Right kidney (tissue), 1 donor: ENCODE measurements around the gene SUPT5H.
"Not testable (repeated sequence)": the region's sequence is repeated elsewhere in the genome, so short reads cannot be mapped to it uniquely, and the experiment has no call there.

Source experiments
- DNase-seq: peaks from one replicate; pipeline ENCODE4 v3.0.0-alpha.2; 2016

SUPT5H gene

GRCh38 chr19:39423258-39424086 is 21.9 kb upstream of the SUPT5H start:
- DNase-seq: no peak

- no peak for DNase-seq
Measured at GRCh38 chr19:39424934-39425333, 20.4 kb upstream of the SUPT5H start.

GRCh38 chr19:39425744-39426143 is 19.6 kb upstream of the SUPT5H start:
- DNase-seq: no peak

DNA sequence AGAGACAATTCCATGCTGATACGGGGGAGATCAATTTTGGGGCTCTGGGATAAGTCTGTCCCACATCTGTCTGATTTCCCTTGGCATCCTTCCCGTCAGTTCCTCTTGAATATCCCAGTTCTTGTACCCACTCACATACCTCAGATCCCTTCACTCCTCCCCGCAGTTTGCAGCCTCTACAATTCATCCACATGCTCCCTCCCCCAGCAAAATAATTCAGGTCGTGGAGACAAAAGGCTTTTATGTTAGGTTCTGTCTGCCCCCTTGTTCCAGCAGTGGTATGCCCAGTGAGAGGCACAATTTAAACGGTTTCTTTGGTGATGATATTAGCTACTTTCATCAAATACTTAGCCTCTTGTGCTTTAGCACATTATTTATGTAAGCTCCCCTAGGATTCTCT is 19.2 kb upstream of the SUPT5H start:
- DNase-seq: no peak

DNA sequence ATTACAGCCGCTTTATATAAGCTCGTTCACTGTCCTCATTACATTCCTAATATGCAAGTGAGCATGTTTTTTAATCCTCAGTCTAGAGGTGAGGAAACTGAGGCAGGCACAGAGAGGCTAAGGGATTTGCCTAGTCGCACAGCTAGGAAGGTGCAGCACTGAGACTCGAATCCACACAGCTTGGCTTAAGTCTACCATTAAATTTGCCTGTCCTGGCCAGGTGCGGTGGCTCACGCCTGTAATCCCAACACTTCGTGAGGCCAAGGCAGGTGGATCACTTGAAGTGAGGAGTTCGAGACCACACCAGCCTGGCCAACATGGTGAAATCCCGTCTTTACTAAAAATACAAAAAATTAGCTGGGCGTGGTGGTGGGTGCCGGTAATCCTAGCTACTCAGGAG is 17.7 kb upstream of the SUPT5H start:
- DNase-seq: no peak

GRCh38 chr19:39428283-39429112 is 16.9 kb upstream of the SUPT5H start:
- peak; percentile 82 for DNase-seq

DNA sequence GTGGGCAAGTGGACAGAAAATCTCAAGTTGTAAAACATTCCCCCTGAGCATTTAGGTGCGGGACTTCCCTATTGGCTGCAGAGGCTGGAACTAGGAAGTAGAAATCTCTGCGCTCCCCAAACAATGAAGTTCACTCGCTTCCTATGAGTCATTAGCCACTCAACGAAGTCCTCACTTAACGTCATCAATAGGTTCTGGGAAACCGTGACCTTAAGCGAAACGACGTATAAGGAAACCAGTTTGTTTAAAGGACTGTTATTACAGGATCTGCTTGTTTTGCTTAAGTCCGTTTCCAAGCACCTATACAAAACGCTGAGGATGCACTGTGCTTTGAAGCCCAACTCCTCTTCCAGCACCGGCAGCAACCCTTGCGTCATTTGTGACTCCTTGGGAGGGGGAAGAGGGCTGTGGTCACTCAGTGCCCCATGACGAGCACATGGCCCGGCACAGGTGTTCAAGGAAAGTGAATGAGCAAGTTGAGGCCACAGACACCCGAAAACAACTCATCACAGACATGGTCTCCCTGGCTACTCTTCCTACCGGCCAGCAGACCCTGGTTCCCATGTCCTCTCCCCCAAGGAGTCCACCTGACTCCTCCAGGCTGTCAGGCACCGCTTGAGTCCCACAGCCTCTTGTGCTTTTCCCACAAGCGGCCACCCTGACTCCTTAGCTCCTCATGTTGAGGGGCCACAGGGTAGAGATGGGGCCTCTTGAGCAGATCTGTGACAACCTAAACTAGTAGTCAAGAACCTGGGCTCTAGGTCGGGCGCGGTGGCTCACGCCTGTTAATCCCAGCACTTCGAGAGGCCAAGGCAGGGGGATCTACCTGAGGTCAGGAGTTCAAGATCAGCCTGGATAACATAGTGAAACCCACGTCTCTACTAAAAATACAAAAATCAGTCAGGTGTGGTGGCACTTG is 14.4 kb upstream of the SUPT5H start:
- no peak for DNase-seq

- no peak for DNase-seq
Measured at GRCh38 chr19:39432677-39433025, 12.7 kb upstream of the SUPT5H start.

DNA sequence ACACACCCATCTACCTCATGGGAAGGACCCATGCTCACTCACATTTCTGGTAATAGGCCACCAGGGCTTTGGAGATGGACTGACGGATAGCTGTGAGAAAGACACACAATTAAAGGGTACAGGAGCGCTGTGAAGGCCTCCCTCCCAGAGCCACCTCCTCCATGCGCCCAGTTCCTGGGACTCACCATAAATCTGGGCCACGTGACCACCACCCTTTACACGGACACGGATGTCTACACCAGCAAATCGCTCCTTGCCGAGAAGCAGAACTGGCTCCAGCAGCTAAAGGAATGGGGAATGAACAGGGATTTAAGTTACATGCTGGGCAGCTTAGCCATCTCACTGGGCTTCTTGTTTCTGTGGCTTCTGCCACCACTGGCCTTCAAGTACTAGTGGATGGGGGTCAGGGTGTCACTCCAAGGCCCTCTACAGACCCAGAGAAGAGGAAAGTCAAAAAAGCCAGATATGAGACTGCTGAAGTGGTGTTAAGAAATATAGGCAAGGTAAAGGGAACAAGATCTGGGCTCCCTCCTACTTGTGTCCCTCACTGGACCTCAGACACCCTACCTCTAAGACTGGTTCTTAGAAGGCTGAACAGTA is 11.8 kb upstream of the SUPT5H start:
- no peak for DNase-seq

DNA sequence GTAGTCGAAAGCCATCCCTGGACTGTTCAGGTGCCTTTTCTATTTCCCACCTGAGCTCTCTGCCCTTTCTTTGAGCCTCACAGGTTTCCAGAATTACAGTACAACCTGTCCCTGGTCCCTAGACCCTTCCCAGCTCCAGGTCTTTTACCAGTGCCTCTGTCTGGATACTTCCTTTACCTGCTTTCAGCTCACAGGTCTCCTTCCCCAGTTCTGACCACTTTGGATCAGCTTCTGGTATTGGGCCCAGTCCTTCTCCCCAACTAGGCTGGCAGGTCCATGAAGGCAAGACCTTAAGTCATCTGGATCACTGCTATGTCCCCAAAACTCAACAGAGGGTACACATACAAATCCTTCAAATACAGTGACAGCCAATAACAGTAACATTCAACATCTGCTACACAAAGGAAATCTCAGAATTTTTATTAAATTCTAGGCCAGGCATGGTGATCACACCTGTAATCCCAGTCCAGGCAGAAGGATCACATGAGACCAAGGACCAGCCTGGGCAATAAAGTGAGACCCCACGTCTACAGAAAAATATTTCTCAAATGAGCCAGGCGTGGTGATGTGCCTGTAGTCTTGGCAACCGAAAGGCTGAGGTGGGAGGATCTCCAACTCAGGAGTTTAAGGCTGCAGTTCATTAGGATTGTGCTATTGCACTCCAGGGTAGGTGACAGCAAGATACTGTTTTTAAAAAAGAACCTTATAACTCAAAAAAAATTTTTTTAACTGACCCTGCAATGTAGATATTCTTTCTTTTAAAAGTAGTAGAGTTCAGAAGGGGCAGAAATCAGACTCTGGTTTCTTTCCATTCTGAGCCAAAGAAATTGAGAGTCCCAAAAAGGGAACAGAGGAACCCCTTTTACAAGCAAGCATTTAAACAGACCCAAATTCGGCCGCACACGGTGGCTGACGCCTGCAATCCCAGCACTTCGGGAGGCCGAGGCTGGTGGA is 11.0 kb upstream of the SUPT5H start:
- no peak for DNase-seq

- peak; percentile 84 for DNase-seq
Measured at GRCh38 chr19:39435499-39436349, 9.7 kb upstream of the SUPT5H start, which contains the start of gene RPS16. Gene RPS16, minus strand, starts transcription at chr19:39435949. Its CDS starts 54 bp downstream, at chr19:39435895.

GRCh38 chr19:39436350-39436716 is 9.0 kb upstream of the SUPT5H start:
- DNase-seq: no peak

DNA sequence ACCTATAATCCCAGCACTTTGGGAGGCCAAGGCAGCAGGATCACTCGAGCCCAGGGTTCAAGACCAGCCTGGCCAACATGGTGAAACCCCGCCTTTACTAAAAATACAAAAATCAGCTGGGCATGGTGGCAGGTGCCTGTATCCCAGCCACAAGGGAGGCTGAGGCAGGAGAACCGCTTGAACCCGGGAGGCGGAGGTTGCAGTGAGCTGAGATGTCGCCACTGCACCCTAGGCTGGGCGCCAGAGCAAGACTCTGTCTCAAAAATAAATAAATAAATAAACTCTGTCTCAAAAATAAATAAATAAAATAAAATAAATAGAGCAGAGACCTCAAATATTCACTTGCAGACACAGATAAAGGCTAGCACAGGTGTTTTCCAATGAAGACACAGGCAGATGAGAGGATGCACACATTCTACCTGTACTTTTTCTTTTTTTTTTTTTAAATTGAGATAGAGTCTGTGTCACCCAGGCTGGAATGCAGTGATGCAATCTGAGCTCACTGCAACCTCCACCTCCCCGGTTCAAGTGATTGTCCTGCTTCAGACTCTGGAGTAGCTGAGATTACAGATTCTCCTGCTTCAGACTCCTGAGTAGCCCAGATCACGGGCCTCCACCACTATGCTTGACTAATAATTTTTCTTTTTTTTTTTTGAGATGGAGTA is 7.0 kb upstream of the SUPT5H start:
- DNase-seq: no peak

GRCh38 chr19:39444598-39445195 is 685 bp upstream of the SUPT5H start:
- no peak for DNase-seq

GRCh38 chr19:39446365-39447084 is 1.1 kb downstream of the SUPT5H start:
- DNase-seq: no peak

DNA sequence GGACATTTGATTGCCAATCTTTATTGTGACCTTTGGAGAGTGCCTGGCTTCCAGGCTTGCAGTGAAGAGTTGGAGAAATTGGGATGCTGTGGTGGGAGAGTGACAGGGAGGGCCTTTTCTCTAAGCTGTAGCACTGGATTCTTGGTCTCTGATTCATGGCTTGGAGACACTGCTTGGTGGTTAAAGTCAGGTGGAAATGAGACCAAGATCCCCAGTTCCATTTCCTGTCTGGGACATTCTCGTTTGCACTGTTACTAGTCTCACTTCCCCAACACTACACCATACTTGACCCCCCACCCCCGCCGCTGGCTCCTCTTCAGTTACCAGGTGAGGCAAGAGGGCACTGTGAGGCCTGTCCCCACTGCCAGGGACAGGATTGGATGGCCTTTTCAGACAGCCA is 2.9 kb downstream of the SUPT5H start:
- DNase-seq: no peak

- no peak for DNase-seq
Measured at GRCh38 chr19:39449116-39449797, 3.9 kb downstream of the SUPT5H start.

GRCh38 chr19:39451257-39451656 is 5.9 kb downstream of the SUPT5H start:
- DNase-seq: not testable (repeated sequence)
